HUES64 (cell line): Measurements from ENCODE around the gene TBC1D22A.

Experiments
- H3K27ac ChIP-seq: 2 replicates; pipeline ENCODE4 v1.7.0; 2013; ENCODE audit warnings: low read depth, low read length, inconsistent platforms
- H3K27me3 ChIP-seq: 2 replicates; pipeline ENCODE4 v1.6.1; 2013; ENCODE audit warnings: mild to moderate bottlenecking, low read length; ENCODE audit not compliant: insufficient read depth
- H3K36me3 ChIP-seq: 2 replicates; pipeline ENCODE4 v1.6.1; 2013; ENCODE audit warnings: mild to moderate bottlenecking, low read length; ENCODE audit not compliant: insufficient read depth
- H3K4me1 ChIP-seq: 2 replicates; pipeline ENCODE4 v1.6.1; 2013; ENCODE audit warnings: mild to moderate bottlenecking, low read length, moderate library complexity; ENCODE audit not compliant: insufficient read depth
- H3K4me3 ChIP-seq: 2 replicates; pipeline ENCODE4 v1.5.1; 2013; ENCODE audit warnings: mild to moderate bottlenecking, low read length, moderate library complexity
- H3K9ac ChIP-seq: 2 replicates; pipeline ENCODE4 v1.6.1; 2013; ENCODE audit warnings: mild to moderate bottlenecking, low read depth, low read length
- H3K9me3 ChIP-seq: 2 replicates; pipeline ENCODE4 v1.6.1; 2013; ENCODE audit warnings: low read depth, low read length; ENCODE audit not compliant: insufficient read depth
- WGBS: fragments of 150-250, 120-280 bp; methylation state at CpG from one replicate; pipeline ENCODE4 v1.1.7; 2013; ENCODE audit warnings: missing lambda C conversion rate; 5-methylcytosine and 5-hydroxymethylcytosine counted together

TBC1D22A gene

GRCh38 chr22:47190957-47191670 is 428.7 kb downstream of the TBC1D22A start:
- Histone ChIP-seq H3K4me3 (no peak overlapping the region), H3K9me3 (peaks cover 35% of the 10 kb centered on the region), H3K27ac (no peak overlapping the region), H3K36me3 (no peaks in the 10 kb centered on the region), H3K4me1 (no peaks in the 10 kb centered on the region), H3K9ac (no peak overlapping the region), H3K27me3 (no peaks in the 10 kb centered on the region)
- WGBS = 75% methylated on average over 11 of the region's 11 CpGs

DNA sequence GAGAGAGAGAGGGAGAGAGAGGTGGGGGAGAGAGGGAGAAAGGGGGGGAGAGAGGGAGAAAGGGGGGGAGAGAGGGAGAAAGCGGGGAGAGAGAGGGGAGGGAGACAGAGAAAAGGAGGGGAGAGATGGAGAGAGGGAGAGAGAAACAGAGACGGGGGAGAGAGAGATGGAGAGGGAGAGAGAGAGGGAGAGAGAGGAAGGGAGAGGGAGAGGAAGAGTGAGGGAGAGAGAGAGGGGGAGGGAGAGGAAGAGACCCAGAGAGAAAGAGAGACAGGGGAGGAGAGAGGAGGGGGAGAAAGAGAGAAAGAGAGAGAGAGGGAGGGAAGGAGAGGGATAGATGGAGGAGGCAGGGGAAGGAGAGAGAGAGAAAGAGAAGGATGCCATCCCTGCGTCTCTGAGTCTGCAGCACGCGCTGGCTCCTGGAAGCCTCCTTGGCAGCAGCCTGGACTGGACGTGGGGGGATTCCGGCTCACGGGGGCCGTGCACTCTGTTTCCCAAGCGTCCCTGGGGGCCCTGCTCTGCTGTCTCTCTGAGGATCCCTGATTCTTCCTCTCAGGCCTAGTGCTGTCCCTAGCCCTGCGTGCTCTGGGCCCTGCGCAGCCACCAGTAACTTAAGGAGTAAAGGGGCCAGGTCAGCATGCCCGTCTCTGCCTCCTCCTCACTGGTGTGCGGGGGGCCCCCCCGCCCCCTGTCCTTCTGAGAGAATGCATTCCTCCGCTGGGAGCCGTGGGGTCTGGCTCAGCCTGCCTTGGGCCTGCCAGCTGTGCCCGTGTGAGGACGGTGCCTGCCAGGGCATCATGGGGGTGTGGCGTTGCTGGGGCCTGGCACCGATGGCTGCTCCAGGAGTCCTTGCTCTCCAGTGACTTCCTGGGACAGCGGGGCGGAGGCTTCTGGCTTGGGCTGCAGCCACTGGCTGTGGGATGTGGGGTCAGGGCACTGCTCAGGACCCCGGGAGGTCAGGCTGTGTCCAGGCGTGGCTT is 429.5 kb downstream of the TBC1D22A start:
- Histone ChIP-seq H3K4me3 (no peak overlapping the region), H3K36me3 (no peaks in the 10 kb centered on the region), H3K27me3 (no peaks in the 10 kb centered on the region), H3K9ac (no peak overlapping the region), H3K27ac (no peak overlapping the region), H3K4me1 (no peaks in the 10 kb centered on the region), H3K9me3 (peaks cover 34% of the 10 kb centered on the region)
- 84% methylated on average over 25 of the region's 25 CpGs for WGBS

- Histone ChIP-seq H3K4me3 (no peak overlapping the region), H3K4me1 (no peaks in the 10 kb centered on the region), H3K9me3 (peaks cover 32% of the 10 kb centered on the region), H3K27me3 (no peaks in the 10 kb centered on the region), H3K9ac (no peak overlapping the region), H3K36me3 (no peaks in the 10 kb centered on the region), H3K27ac (no peak overlapping the region)
- 89% methylated on average over 32 of the region's 32 CpGs for WGBS
Observed at GRCh38 chr22:47192651-47193437, 430.4 kb downstream of the TBC1D22A start.

- 95% methylated on average over 17 of the region's 19 CpGs for WGBS
- no peaks in the 10 kb centered on the region for H3K4me1 ChIP-seq
Observed at GRCh38 chr22:47193606-47194329, 431.3 kb downstream of the TBC1D22A start.

DNA sequence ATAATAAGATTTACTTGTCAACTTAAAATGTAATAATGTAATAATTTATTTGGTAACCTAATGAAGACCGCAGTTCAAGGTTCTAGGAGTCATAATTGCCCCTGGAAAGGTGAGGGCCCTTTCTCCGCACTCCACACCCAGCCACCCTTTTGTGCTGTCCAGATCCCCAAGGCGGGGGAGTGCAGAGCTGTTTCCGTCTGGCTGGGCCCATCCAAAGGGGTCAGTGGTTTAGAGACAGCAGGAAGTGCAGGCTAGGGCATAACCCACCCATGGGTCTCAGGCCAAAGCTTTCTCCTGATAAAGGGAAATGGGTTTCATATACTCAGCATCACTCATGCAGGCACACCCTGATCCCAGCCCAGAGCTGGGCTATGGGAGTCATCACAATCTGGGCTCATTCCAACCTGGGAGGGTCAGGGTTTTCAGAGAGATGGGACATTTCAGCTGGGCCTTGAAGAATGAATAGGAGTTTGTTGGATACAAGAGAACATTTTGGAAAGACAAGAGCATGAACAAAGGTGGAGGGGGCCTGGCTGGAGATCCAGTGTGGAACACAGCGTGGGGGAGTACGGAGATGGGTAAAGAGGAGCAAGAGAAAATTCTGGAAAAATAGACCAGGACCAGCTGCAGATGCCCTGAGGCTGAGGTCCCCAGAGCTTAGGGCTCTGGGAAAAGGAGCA is 432.2 kb downstream of the TBC1D22A start:
- H3K9me3 ChIP-seq = peaks cover 20% of the 10 kb centered on the region
- no peaks in the 10 kb centered on the region for H3K36me3 ChIP-seq
- WGBS = 90% methylated on average over 6 of the region's 6 CpGs

More at GRCh38 chr22:47193606-47194329, 431.3 kb downstream of the TBC1D22A start:
- Histone ChIP-seq H3K9me3 (peaks cover 28% of the 10 kb centered on the region), H3K27me3 (no peaks in the 10 kb centered on the region), H3K27ac (no peak overlapping the region), H3K4me3 (no peak overlapping the region), H3K36me3 (no peaks in the 10 kb centered on the region), H3K9ac (no peak overlapping the region)

DNA sequence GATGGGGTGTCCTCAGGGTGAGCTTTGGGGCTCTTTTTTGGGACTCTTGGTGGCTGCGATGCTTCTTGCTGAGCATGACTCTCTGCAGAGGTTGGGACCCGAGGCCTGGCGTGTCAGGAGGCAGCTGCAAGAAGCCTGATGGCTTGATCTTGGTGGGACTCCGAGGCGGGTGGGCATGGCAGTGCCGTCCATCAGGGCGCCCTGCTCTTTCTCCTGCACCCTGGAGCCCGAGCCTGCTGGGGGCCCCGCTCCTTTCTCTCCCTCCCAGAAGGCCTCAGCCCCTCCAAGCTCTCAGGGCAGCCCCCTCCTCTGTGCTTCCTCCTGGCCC is 432.7 kb downstream of the TBC1D22A start:
- Histone ChIP-seq H3K27me3 (no peaks in the 10 kb centered on the region), H3K4me3 (no peak overlapping the region), H3K27ac (no peak overlapping the region), H3K9ac (no peak overlapping the region), H3K9me3 (peaks cover 21% of the 10 kb centered on the region), H3K4me1 (no peaks in the 10 kb centered on the region), H3K36me3 (no peaks in the 10 kb centered on the region)
- WGBS = 89% methylated on average over 9 of the region's 9 CpGs

More for the DNA sequence above, 432.2 kb downstream of the TBC1D22A start:
- Histone ChIP-seq H3K27ac (no peak overlapping the region), H3K27me3 (no peaks in the 10 kb centered on the region), H3K4me3 (no peak overlapping the region), H3K9ac (no peak overlapping the region), H3K4me1 (no peaks in the 10 kb centered on the region)

DNA sequence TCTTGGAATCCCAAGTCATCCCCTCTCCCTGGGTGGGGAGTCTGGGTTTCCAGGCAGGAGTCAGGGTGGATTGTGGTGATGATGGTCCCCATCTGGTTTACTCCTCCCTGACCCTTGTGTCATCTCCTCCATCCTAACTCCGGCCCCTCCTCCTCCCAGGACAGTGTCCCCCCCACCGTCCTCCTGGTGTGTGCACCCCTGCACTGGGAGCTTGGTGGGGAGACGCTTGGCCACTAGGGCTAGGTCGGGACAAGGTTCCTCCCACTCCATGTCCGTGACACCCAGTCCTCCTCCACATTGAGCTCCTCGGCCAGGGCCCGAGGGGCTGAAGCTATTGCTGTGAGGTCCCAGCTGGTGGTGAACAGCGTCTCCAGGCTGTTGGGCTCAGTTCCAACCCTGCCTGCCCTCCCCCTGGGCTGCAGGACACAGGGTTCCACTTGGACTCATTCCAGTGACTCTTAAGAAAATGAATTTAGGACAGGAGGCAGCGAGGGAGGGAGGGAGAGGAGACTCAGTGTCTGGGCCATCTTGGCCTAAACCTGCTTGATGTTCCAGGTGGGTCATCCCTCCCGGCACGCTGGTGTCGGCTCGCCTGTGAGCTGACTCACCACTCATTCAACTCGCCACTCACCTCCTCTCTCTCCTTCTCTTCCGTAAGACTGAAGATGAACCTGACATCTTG is 433.2 kb downstream of the TBC1D22A start:
- Histone ChIP-seq H3K27me3 (no peaks in the 10 kb centered on the region), H3K4me3 (no peak overlapping the region), H3K36me3 (no peaks in the 10 kb centered on the region), H3K27ac (no peak overlapping the region), H3K9ac (no peak overlapping the region), H3K4me1 (no peaks in the 10 kb centered on the region), H3K9me3 (peaks cover 26% of the 10 kb centered on the region)
- 86% methylated on average over 15 of the region's 15 CpGs for WGBS

- no peak overlapping the region for H3K4me3 ChIP-seq
- 82% methylated on average over 5 of the region's 5 CpGs for WGBS
- H3K27ac ChIP-seq = no peak overlapping the region
- peaks cover 26% of the 10 kb centered on the region for H3K9me3 ChIP-seq
- H3K9ac ChIP-seq = no peak overlapping the region
- H3K36me3 ChIP-seq = no peaks in the 10 kb centered on the region
- H3K27me3 ChIP-seq = no peaks in the 10 kb centered on the region
- H3K4me1 ChIP-seq = no peaks in the 10 kb centered on the region
Observed at GRCh38 chr22:47196166-47196849, 433.9 kb downstream of the TBC1D22A start.

- Histone ChIP-seq H3K27ac (no peak overlapping the region), H3K4me1 (no peaks in the 10 kb centered on the region), H3K27me3 (no peaks in the 10 kb centered on the region), H3K4me3 (no peak overlapping the region), H3K9me3 (peaks cover 26% of the 10 kb centered on the region), H3K36me3 (no peaks in the 10 kb centered on the region), H3K9ac (no peak overlapping the region)
- WGBS = 90% methylated on average over 27 of the region's 27 CpGs
Observed at GRCh38 chr22:47196881-47197772, 434.7 kb downstream of the TBC1D22A start.
